ENCODE results near the gene HRH1.
"Not testable (repeated sequence)": the region's sequence is repeated elsewhere in the genome, so short reads cannot be mapped to it uniquely, and the experiment has no call there.

The HRH1 gene

DNA sequence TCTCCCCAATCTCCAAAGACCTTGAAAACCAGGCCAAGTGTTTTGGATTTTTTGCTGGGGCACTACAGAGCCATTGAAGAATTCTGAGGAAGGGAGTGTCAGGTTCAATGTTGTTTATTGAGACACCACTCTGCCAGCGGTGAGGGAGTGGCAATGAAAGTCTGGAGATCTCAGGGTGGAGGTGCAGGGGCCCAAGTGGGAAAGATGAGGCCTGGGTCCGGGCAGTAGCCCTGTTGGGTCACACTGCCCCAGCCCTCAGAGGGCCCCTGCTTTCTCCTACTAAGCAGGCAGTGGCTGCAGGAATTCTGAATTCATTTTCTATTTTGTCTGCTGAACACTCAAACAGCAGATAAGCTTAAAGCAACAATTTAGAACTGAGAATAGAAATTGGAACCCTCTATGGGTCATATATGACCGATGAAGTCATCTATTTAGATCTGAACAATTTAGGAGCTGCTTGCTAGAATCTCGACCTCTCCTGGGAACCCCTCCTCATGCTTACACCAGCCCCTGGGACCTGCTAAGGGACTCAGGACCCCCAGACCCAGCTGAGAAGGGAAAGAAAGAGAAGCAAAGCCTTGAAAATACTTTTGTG lies 17.9 kb downstream of the HRH1 start:
- DNase-seq = no peak

DNA sequence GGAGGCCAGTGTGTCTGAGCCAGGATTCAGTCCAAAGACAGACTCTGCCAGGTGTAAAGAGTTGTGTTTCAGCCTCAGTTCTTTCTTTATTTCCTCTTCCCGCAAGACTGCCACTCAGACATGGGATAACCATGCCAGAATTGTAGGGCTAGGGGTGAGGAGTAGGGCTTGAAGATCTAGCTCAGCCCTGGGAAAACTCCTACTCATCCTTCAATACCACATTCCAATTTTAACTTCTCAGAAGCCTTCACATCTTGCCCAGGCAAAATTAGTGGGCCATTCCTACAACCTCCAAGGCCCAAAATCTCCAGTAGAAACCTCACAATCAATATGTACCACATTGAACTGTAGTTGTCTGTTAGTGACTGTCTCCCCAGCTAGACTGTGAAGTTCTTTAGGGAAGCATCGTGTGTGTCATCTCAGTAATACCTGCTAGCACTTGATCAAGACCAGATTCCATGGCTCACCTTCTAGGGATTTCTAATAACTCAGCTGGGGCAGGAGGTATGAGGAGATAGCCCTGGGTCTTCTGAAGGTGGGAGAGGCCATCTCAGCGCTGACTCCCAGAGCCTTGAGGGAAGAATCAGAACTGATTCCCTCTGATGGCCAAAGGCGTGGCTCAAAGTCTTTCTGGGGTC lies 19.7 kb downstream of the HRH1 start:
- DNase-seq = no peak

DNA sequence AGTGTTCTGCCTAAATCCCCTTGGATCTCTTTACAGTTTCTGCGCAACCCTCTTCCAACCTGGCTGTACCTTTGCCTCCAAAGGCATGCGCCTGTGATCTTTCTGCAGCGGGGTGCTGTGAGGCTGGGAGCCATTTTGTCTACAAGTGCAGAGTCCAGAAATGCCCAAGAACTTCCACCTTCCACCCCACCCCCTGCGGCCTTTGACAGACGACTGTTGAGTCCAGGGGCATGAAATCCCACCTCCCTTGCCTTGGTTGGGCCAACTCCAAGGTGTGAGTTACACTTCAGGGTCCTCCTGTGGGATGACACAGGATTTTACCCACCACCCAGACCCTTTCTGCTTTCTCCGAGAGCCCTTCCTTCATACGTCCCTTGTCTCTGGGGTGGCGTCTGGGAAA lies 24.1 kb downstream of the HRH1 start:
- no peak for DNase-seq

DNA sequence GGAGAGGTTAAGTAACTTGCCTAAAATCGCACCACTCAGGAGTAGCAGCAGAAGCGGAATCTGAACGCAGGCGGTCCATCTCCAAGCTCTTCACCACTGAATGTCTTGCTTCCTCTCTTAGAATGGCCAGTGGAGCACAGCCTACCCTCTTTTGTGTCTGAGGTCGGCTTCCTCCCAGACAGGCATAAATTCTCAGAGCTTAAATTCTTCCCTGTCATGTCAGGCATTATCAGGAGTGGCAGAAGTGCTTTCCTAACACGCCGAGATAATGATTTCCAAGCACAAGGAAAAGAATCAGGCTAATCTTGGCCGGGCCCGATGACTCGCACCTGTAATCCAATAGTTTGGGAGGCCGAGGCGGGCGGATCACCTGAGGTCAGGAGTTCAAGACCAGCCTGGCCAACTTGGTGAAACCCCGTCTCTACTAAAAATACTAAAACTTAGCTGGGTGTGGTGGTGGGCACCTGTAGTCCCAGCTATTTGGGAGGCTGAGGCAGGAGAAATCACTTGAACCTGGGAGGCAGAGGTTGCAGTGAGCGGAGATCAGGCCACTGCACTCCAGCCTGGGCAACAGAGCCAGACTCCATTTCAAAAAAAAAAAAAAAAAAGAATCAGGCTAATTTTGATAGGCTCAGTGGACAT lies 30.2 kb downstream of the HRH1 start:
- not testable (repeated sequence) for DNase-seq

DNA sequence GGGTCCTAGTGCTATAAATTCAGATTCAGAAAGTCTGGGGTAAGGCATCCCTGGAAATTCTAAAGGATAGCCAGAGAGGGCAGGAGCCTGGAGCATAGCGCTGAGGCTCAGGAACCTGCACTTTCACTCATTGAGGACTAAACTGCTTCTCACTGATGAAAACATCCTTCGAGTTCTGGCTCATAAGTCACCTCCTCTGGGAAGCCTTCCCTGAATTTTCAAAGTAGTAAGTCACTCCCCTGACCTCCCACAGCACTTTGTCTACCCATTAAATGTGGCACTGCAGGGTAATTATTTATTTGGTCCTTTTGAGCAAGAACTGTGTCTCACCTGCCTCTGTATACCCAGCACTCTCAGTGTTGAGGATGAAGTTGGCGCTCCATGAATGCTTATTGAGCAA lies 30.9 kb downstream of the HRH1 start:
- DNase-seq = no peak

DNA sequence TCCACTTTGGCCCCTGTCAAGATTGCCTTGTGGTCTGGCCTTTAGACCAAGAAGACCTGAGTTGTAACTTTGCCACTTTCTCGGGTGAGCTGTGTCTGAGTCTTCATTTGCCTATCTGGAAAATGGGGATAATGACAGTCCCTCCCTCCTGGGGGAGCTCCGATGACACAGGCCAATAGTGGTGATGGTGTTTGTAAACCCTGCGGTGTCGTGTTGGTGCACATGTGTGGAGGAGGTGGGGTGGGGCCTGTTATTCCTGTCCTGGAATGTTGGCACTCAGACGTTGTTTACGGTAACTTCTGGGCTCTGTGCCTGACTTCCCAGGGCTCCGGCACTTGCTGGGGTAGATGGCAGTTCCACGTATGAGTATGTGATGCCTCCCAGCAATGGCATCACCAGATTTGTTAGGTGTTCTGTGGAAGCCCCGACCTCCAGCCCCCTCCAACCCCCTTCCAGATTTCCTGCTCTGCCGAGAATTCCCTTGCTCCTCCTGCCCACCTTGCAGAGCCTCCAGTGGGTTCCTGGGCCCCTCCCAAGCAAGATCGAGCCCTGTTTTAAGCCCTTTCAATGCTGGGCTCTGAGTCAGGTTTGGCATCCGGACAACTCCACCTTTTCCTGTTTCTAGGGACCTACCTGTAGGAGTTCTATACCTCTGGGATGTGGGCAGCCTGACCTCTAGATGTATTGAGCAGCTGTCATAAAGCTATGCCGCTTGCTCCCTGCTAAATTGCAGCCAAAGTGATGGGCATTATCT lies 31.4 kb downstream of the HRH1 start:
- DNase-seq = no peak

DNA sequence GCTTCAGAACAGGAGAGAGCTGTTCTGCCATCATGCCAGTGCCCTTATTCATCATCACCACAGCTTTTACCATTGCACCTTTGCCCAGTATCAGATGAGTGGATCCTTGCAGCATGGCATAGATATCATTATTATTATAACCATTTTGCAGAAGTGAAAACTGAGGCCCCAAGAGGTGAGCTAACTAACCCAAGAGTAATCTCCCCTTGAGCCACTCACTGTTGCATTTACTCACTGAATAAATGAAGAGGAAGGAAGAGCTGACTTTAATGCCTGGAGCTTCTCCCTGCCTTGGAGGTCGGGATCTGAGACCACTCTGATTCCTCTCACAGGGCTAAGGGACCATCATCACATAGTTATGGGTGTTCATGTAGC lies 32.0 kb downstream of the HRH1 start:
- no peak for DNase-seq

DNA sequence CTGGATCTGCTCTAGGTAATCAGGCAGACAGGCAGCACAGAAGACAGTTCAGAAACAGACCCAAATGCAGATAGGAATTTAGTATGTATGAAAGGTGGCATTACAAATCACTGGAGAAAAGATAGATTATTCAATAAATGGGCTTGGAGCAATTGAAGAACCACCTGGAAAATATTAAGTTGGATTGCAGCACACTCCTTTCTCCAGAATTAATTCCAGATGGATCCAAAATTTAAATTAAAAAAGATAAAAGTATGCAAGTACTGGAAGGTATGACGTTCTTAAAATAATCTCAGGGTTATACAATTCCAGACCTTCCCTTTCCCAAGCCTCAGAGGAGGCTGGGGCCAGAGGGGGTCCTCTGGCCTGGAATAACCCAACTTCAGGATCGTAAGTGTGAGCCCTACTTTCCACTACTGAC lies 32.5 kb downstream of the HRH1 start:
- DNase-seq = no peak

DNA sequence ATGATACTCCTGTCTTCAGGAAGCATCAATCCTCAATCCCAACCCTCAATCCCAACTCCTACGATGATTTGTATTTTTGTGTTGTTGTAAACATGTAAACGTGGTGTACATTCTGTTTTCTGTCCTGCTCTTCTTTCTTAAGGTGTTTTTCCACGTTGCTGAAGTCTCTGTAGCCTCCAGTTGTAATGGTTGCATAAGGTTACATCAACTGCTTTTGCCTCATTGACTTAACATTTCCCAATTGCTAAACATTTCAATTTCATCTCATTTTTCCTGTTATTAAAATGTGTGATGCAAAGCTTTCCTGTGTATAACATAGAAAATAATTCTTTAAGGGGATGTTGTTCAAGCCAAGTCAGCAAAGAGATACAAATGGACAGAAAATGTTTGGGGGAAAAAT lies 33.4 kb downstream of the HRH1 start:
- no peak for DNase-seq

DNA sequence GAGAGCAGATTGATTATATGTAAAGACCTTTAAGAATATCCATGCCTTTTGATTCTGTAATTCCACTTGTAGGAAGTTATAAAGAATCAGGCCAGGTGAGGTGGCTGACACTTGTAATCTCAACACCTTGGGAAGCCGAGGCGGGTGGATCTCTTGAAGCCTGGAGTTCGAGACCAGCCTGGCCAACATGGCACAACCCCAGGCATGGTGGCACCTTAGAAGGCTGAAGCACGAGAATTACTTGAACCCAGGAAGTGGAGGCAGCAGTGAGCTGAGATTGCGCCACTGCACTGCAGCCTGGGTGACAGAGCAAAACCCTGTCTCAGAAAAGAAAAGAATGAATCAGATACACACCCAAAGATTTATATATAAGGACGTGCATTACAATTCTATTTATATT lies 33.9 kb downstream of the HRH1 start:
- DNase-seq = no peak

DNA sequence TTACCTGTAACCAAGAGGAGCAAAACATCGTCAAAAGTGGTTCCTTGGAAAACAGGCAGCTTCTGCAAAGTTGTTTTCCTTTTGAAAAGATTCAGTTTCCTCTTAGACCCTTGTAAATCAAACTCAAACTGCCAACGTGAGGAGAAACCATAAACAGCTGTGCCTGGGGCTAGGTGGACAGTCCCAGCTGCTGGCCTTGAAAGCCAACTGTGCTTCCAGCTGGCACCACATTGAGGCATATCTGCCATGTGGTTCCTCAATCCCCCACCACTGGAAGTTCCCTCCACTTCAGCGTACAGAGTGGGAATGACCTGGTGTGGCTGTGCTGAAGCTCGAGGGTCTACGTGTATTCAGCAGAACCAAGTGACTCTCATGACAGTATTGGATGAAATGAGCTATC lies 40.9 kb downstream of the HRH1 start:
- DNase-seq = no peak

DNA sequence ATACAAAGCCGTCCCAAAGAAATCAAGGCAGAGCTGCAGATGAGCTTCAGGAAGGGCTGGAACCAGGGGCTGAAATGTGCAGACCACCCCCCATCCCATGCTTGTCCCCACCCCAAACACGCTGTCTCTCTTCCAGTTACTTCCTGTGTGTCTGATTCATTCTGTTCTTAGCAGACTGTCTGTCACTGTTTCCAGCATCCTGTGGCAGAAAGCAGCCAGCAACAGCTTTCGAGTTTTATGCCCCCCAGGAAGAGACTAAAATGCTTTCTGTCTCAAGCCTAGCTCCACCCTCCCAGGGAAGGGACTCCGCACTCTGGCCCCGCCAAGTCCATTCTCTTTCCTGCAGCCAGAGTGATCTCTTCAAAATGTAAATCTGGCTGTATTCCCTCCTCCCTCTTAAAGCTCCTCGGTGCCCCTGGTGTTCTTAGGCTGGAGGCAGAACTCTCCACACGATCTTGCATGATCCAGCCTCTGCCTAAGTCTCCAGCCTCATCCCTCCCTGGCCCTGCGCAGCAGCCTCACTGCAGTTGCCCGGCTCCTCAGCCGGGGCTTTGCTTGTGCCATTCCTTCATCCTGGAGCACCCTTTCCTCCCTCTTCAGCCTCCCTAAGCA lies 41.5 kb downstream of the HRH1 start:
- DNase-seq = no peak

DNA sequence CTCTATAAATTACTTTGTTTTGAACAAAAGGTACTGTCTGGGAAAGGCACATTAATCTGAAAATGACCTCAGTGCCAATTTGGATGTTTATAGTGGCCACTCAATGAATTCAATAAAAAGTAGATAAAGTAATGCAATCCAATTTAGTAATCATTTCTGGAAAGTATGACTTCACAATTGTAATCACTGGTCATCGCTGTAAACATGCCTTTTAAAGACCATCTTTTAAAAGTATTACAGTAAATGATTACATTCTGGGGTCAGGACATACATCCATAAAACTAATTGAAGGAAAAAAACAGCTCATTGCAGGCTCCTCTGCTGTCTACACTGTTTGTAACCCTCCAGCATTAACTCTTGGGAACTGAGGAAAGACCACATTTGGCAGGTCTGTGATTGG lies 43.2 kb downstream of the HRH1 start:
- DNase-seq = no peak

DNA sequence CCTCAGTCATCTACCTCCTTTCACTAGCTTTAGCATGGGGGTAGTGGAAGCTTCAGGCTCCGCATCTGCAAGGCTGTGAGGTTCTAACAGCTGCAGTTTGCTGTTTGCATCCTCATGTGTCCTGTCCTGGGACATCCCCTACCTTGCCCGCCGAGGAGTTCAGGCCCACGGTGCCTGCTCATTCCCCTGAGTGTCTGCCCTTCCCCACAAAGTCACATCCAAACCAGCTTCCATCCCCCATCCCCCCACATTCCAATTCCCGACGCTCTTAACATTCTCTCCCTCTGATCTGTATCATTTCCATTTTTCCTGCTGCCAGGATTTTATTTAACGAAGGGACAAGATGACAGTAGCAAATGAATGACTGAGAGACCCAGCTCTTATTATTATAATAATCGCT lies 43.8 kb downstream of the HRH1 start:
- DNase-seq = no peak

DNA sequence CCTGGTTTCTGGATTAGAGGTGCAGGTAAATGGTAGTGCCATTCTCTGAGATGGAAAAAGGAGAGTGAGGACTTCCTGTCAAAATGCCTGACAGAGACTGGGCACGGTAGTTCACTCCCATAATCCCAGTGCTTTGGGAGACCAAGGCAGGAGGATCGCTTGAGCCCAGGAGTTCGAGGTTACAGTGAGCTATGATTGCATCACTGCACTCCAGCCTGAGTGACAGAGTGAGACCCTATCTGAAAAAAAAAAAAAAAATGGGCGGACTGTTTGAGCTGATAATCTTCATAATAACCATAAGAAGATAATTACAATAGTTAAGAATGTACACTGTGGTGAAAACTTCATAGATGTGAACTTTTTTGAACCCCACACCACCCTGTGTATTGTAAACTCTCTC lies 44.2 kb downstream of the HRH1 start:
- no peak for DNase-seq

DNA sequence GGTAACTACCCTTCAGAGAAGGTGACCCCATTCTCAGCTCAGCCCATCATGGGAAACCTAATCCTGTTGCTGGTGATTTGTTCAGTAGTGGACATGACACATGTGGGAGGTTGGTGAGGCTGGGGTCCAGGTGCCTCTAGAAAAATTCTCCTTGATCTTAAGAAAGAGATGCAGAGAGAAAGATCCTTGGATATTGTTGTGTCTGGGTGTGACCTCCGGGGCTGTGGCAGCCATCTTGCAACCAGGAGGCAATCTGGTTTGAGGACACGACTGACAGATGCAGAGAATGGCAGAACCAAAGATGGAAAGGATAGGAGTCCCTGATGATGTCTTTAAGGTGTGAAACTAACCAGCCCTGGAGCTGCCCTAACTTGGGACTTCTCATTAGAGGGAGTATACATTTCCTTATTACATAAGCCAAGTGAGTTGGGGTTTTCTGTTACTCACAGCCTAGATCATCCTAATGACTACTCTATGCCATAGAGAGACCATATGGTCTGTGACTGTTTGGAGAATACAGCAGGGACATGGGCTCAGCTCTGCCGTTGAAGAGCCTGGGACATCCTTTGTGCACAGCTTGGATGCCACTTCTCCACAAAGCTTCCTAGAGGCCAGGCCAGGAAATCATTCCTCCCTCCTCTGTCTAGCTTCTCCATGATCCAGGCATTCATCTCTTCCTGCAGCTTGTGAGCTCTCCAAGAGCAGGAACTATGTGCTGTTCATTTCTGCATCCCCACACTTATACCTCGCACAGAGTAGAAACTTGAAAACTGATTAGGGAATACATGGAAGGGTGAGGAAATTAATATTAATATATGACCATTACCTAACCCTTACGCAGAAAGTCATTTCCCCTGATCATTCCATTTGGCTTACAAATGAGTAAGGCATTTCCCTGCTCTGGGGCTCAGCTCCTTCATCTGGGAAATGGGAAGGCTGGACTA lies 45.9 kb downstream of the HRH1 start:
- no peak for DNase-seq

DNA sequence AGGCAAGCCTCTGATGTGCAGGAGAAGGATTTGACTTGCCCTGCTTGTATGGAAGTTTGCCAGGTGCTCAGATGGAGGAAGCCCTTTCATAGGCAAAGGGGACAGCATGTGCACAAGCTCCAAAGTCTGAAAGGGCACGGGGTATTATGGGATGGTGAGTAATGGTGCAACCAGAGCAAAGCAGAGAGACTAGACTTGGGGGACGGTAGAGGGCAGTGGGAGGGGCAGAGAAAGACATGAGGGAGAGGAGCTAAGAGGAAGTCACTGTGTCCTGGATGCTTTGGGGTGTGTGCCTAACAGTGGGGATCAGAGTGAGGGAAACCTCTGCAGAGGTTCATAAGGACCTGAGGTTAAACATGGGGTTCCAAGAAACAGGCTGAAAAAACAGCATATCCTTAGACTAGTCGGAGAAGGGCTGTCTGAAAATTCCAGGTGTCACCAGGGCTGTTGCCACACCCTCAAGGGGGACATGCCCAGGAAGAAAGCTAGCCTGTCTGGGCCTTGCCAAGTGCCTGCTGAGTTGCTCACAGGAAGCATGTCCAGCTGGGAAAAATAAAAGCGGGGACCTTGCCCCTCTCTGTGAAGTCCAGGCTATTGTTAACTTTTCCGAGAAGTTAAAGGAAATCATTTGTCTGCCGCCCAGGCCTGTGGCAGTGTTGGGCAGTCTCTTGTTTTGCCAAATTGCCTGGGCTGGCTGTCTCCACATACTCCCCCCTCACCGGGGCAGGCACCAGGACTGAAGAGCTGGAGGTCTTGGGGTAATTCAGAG lies 47.1 kb downstream of the HRH1 start:
- no peak for DNase-seq

DNA sequence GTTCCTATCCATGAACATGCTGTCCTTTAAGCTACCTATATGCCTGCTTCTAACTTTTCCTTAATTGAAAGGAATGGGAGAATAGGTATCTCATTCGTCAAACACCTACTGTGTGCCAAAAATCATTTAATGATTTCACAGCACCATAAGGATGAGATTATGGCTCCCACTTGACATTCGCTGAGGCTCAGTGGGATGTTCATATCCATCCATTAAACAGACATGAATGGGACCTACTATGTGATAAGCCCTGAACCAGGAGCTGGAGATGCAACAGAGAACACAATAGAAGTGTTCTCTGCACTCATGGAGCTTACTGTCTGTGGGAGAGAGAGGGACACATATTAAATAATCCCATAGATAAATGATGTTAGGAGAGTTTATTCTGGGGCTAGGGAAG lies 49.7 kb downstream of the HRH1 start:
- no peak for DNase-seq

DNA sequence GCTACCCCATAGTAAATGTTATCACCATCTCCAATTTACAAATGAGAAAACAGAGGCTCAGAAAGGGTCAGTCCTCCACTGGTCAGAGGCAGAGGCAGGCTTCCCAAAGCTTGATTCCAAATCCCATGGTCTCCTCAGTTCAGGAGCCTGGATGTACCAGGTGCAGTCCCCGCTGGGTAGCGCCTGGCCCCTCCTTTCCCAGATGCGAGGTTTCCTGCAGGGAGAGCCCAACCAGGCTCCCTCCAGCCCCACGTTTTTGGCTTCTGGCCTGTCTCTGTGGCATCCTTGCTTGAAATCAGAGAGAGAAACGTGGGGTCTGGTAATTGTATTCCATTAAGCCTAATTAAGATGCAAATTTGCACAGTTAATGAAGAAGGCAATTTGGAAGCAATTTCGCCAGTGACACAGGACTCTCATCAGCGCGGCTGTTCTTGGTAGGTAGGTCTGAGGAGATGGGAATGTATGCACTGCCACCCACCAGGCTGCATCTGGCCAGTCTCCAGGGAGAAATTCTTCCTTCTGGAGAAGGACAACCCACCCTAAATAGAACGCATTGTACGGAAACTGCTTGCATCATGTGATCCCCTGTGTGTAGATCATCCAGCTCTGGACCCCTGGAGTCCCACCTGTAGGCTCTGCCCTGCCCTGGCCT lies 50.5 kb downstream of the HRH1 start:
- DNase-seq = no peak

DNA sequence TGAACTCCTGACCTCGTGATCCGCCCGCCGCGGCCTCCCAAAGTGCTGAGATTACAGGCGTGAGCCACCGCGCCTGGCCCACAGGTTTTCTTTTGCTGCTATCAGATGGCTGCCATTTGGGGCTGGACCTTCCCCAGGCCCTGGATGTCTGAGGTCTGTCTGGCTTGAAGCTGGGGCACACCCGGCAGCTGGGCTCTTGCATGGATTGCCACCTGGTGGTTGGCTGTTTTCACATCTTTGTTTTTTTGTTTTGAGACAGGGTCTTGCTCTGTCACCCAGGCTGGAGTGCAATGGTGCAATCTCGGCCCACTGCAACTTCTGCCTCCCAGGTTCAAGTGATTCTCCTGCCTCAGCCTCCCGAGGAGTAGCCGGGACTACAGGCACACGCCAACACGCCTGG lies 51.6 kb downstream of the HRH1 start:
- not testable (repeated sequence) for DNase-seq

DNA sequence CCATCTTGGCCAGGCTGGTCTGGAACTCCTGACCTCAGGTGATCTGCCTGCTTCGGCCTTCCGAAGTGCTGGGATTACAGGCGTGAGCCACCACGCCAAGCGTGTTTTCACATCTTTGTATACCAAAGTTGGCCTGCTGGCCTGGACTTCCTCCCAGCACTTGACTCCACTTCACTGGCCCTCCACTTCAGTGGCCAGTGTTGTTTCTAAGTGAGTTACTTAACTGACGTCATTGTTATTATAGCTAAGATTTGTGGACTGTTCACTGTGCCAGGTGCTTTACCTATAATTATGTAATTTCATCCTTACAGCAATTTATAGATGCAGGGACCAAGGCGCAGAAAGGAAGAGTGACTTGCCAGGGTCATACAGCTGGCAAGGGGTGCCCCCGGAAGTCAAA lies 52.0 kb downstream of the HRH1 start:
- no peak for DNase-seq

All from stimulated activated naive CD4-positive, alpha-beta T cell (primary cell).